HG03103 (cell line): ENCODE results near the gene EZH2.

Experiments used
- ATAC-seq: cut with Tn5 transposase; IDR thresholded peaks from one replicate; pipeline ENCODE4 v1.9.1; 2021; ENCODE audit warnings: low read depth; ENCODE audit not compliant: unreplicated experiment

Gene EZH2

GRCh38 chr7:148782757-148783456 lies 101.2 kb downstream of the EZH2 start:
- no peak for ATAC-seq

DNA sequence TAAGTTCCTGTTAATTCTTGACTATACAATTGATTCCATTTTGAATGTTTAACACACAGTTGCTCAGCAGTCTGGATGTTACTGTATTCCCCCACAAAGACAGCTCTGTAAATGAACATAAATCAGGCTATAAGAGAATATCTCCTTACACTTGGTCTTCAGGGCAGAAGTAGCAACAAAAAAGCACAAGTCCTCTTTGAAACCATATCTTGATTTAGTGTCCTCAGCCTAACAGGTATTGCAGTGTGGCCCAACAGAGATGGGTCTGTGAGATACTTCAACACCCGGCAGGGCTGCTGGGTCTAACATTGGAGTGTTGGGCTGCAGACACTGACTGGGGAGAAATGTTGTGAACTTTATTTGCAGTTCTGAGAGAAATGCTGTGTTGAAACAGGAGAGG lies 109.6 kb downstream of the EZH2 start:
- no peak for ATAC-seq

DNA sequence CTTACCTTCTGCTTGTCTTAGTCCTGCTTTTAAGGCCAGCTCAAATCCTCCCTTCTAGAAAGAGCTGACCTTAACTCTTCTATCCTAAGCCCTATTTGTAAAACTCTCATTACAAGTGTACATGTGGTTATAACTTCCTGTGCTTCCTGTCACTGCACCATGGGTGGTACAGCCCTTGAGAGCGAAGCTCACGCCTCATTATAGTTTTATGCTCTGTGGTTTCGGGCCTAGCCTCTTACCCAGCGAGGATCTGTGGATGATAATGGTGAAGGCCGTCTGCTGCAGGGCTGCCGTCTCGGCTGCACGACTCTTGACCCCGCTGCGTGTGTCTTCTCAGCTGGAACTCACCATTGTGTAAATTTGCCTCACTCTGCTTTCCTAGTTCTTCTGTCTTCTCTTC lies 110.8 kb downstream of the EZH2 start:
- ATAC-seq: peak; percentile 89

DNA sequence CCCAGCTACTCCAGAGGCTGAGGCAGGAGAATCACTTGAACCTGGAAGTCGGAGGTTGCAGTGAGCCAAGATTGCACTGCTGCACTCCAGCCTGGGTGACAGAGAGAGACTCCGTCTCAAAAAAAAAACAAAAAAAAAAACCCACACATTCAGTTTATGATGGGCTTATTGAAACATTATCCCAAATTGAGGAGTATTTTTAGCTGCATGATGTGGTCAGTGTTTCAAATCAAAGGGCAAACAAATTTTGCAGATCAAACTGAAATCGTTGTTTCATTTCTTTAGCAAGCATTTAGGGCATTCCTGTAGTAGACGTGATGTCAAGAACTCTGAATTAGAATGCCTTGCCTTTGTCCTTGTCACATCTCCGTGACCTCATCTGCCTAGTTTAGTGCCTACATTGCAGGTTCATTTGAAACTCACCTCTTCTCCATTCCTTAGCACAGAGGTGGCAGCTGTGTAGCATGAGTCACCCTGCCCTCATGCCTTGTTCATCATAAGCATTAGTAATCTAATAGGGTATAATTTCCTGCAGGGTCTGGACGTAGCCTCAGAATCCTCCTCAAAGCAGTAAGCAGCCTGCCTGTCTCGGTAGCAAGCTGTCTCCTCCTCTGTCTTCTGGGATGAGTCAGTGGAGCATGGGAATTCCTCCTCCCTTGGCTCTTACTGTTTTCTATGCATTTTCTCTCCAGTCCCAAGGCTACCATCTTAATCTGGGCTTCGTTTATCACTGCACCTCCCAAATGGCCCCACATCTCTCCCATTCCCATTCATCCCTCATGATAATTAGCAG lies 111.6 kb downstream of the EZH2 start:
- no peak for ATAC-seq

DNA sequence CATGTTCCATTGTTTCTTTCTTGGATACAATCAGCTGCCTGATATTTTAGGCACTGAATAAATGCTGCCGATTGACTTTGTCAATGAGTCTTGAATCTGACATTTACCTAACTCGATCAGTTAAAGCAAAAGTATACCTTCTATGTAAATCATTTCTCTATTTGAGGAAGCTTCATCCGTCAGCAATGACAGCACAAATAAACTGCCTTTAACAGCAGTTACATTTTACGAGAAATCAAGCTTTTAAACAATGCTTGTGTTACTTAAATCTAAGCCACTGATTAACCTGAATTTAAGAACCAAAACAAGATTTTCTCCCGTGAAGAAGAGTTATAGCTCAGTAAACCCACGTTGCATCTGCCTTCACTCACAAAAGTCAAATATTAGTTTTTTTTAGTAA lies 114.1 kb downstream of the EZH2 start:
- ATAC-seq: no peak

GRCh38 chr7:148763622-148764021 lies 120.5 kb downstream of the EZH2 start:
- ATAC-seq: no peak

GRCh38 chr7:148761499-148762278 lies 122.4 kb downstream of the EZH2 start:
- no peak for ATAC-seq
